HTERT RPE-1 (cell line): ENCODE data around the gene QSER1.
"Not testable (repeated sequence)": the region's sequence is repeated elsewhere in the genome, so short reads cannot be mapped to it uniquely, and the experiment has no call there.

Experiments
- in situ Hi-C: fragments of 300-500 bp; cut with MboI; formaldehyde crosslinking; loops from 4 replicates; pipeline ENCODE4 v1.14.3; 2020; ENCODE audit warnings: low sequenced_read_pairs

Gene QSER1

GRCh38 chr11:32892355-32893092, at the start of gene QSER1:
TSS of gene QSER1 (plus strand) at chr11:32892811. CDS start at chr11:32893126, 315 bp downstream.
- in situ Hi-C loops: no loop called here

- in situ Hi-C loops: no loop called here
Measured at GRCh38 chr11:32843544-32843943, 49.1 kb upstream of the QSER1 start.

- in situ Hi-C loops: no loop called here
Measured at GRCh38 chr11:32847511-32847910, 45.1 kb upstream of the QSER1 start.

- in situ Hi-C loops: no loop called here
Measured at GRCh38 chr11:32849761-32850160, 42.9 kb upstream of the QSER1 start.

- in situ Hi-C loops: no loop called here
Measured at GRCh38 chr11:32851251-32851650, 41.4 kb upstream of the QSER1 start.

GRCh38 chr11:32852207-32852606, 40.4 kb upstream of the QSER1 start:
- in situ Hi-C loops: no loop called here

GRCh38 chr11:32855601-32856000, 37.0 kb upstream of the QSER1 start:
- in situ Hi-C loops: no loop called here

- in situ Hi-C loops: no loop called here
Measured at GRCh38 chr11:32858731-32859130, 33.9 kb upstream of the QSER1 start.

GRCh38 chr11:32861850-32862577, 30.6 kb upstream of the QSER1 start:
- in situ Hi-C loops: no loop called here

GRCh38 chr11:32864555-32864954, 28.1 kb upstream of the QSER1 start:
- in situ Hi-C loops: no loop called here

- in situ Hi-C loops: not testable (repeated sequence)
Measured at GRCh38 chr11:32868752-32869151, 23.9 kb upstream of the QSER1 start.

- in situ Hi-C loops: no loop called here
Measured at GRCh38 chr11:32870676-32871075, 21.9 kb upstream of the QSER1 start.

GRCh38 chr11:32874132-32874531, 18.5 kb upstream of the QSER1 start:
- in situ Hi-C loops: no loop called here

GRCh38 chr11:32881286-32881685, 11.3 kb upstream of the QSER1 start:
- in situ Hi-C loops: no loop called here

GRCh38 chr11:32883421-32883820, 9.2 kb upstream of the QSER1 start:
- in situ Hi-C loops: no loop called here

- in situ Hi-C loops: no loop called here
Measured at GRCh38 chr11:32884023-32884422, 8.6 kb upstream of the QSER1 start.

GRCh38 chr11:32884770-32885384, 7.7 kb upstream of the QSER1 start:
- in situ Hi-C loops: no loop called here

GRCh38 chr11:32885556-32885955, 7.1 kb upstream of the QSER1 start:
- in situ Hi-C loops: no loop called here

- in situ Hi-C loops: no loop called here
Measured at GRCh38 chr11:32886180-32886579, 6.4 kb upstream of the QSER1 start.

GRCh38 chr11:32887707-32888383, 4.8 kb upstream of the QSER1 start:
- in situ Hi-C loops: not testable (repeated sequence)

GRCh38 chr11:32888384-32888710, 4.3 kb upstream of the QSER1 start:
- in situ Hi-C loops: not testable (repeated sequence)
